HG02852 (cell line): ENCODE data around the gene NPR3.

Experiments
- ATAC-seq: cut with Tn5 transposase; IDR thresholded peaks from one replicate; pipeline ENCODE4 v1.9.1; 2021; ENCODE audit warnings: mild to moderate bottlenecking, moderate library complexity; ENCODE audit not compliant: unreplicated experiment

NPR3 gene

GRCh38 chr5:32754284-32754683, 43.2 kb downstream of the NPR3 start:
- no peak for ATAC-seq

GRCh38 chr5:32760091-32760509, 49.0 kb downstream of the NPR3 start:
- no peak for ATAC-seq

DNA sequence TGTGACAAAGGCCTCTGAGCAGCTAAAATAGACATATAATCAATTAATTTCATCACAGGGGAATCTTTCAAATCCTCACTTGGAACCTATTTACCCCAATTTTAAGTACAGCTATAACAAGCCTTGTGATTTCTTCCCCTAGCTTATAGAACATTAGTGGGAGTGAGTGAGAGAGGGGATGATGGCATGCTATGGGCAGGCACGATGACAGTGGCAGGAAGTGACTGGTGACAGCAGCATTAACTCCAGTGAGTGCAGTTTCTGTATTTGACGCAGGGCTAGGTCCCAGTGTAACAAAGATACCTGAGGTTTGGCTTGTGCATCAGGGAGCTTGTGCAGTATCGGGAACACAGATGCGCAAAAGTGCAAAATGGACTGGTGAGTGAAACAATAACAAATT, 54.1 kb downstream of the NPR3 start:
- no peak for ATAC-seq

GRCh38 chr5:32767948-32768467, 56.9 kb downstream of the NPR3 start:
- ATAC-seq = no peak

- no peak for ATAC-seq
Measured at GRCh38 chr5:32769711-32770110, 58.6 kb downstream of the NPR3 start.

- no peak for ATAC-seq
Measured at GRCh38 chr5:32770444-32770843, 59.3 kb downstream of the NPR3 start.

- ATAC-seq = no peak
Measured at GRCh38 chr5:32771037-32771436, 59.9 kb downstream of the NPR3 start.

- no peak for ATAC-seq
Measured at GRCh38 chr5:32773944-32774343, 62.8 kb downstream of the NPR3 start.

GRCh38 chr5:32776200-32776599, 65.1 kb downstream of the NPR3 start:
- ATAC-seq = no peak

GRCh38 chr5:32777222-32777621, 66.1 kb downstream of the NPR3 start:
- ATAC-seq = no peak

GRCh38 chr5:32777733-32778132, 66.6 kb downstream of the NPR3 start:
- ATAC-seq = no peak

DNA sequence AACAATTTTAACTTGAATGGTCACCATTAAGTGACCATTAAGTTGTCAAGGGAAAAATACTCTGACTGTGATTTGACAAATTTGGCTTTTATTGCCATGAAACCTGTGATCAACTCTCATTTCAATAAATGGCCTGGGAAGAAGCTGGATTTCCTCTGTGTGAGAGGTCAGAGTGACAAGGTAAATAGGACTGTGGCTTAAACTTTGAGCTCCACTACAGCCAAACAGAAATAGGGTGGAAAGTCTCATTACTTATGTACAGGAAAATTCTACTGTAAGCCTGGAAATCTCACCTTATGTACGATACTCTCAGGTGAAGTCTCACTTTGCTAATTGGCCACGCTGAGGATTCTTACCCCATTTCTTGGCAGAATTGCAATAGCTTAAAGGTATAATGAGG, 67.3 kb downstream of the NPR3 start:
- no peak for ATAC-seq

DNA sequence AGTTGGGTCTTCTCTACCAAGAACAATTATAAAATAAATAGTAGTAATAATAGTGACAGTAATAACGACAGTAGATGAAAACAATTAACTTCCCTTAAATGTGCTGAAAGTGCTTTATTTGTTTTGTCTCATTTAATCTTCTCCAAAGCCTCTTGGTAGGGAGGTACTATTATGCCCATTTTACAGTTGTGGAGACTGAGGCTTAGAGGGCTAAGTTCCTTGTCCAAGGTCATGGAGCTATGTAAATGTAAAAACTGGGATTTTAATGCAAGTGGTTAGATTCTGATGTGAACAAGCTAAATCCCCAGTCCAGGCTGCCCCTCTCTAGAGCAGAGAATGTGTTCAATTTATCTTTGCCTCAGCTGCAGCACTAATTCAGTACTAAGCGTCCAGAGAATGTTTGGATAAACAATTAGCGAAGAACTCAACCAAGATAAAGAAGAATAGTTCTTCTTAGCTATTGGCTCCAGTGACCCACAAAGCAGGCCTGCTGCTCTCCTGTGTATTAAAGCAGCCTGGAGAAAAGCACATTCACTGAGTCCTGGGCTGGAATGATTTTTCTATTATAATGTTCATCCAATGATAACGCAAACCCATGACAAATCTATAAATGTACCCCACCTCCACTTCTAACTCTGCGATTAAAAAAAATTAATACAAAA, 68.8 kb downstream of the NPR3 start:
- no peak for ATAC-seq

DNA sequence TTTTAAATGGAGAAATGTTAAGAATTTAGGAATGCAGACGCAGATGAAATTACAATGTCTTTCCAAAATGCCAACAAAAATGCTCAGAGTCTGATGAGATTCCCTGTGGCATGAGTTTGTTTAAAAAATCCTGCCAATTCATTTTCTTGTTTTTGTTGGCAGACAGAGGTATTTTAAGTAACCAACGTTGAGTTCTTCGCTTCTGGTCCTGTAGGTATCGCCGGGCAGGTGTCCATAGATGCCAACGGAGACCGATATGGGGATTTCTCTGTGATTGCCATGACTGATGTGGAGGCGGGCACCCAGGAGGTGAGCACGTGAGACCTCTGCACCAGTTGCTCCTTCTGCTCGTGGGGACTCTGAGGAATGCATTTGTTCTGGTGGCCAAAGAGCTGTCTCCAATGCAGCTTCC, 69.4 kb downstream of the NPR3 start:
- ATAC-seq = no peak

DNA sequence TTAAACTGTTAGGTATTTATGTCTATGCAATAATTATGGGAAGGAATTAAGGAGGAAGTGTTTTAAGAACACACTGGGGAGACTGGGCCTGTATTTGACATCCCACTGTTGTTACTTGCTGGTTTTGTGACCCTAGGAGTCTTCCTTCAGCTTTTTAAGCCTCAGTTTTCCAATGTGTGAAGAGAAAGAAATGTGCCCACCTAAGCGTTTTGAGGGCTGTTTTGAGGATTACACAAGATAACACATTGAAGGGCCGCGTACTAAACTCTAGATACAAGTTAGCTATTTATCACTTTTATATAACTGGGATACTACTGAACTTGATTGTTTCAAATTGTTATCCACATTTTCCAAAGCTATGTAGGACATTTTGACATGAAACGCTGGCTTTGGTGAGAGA, 72.5 kb downstream of the NPR3 start:
- ATAC-seq = no peak

GRCh38 chr5:32785611-32786254, 74.6 kb downstream of the NPR3 start:
- ATAC-seq = no peak

DNA sequence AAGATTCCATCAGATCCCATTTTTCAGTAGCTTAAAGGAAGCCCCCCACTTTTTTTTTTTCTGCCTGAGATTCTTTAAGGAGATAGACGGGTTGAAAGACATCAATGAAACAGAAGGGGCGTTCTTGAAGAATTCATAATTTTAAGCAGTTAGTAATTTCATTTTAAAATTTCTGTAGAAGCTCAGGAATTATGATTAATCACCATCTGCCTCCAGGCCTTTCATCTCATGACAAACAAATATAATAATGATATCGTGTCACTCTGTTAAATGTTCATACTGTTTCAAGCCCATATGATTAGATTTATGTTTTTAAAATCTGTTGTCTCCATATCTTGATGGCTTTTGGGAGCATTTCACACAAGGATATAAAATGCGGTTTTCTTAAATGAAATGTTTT, 75.2 kb downstream of the NPR3 start:
- no peak for ATAC-seq

GRCh38 chr5:32790411-32790951, 79.4 kb downstream of the NPR3 start:
- no peak for ATAC-seq

DNA sequence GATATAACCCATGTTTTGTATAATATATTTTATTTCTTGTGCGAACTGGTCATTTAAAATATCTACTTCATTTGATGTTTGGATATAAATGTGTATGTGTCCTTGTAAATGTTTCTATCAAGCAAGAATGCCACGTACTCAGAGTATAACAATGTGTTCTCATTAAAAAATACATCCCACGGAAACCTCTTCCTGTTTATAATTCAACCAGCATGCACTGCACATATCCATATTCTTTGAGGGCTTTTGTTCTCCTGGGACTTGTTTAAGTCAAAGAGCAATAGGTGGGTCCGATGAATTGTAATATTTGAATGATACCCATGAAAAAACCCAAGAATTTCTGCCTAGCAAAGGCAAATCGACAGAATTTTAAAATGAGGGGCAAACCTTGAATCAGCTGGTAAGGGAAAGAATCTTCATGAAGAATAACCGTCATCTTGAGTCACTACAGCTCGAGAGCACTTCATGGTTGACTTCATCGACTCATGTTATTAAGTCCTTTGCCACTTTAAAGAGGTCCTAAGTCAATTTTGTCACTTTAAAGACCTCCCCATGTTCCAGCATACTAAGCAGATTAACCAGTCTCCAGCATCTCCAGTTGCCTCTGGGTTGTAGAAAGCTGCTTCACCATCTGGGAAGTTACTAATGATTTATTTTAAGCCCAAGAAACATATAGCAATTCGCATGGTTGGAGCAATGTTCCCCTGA, 80.6 kb downstream of the NPR3 start:
- ATAC-seq = no peak

- ATAC-seq = no peak
Measured at GRCh38 chr5:32794086-32794485, 83.0 kb downstream of the NPR3 start.

DNA sequence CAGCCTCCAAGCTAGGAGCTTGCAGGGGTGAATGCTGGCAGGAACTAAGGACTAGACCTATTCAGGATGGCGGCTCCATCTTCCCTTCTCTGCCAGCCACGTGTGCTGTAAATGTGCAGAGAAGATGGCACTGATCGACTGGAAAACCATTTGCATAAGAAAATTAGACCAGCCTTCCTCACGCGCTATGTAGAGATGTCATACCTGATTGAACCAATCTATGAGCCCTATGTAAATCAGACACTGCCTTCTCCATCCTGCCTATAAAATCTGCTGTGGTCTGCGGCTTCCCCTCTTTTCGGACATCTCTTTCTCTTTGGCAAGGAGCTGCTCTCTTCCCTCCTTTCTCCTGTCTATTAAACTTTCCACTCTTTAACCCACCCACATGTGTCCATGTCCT, 91.6 kb downstream of the NPR3 start:
- ATAC-seq = no peak

- no peak for ATAC-seq
Measured at GRCh38 chr5:32803656-32804055, 92.5 kb downstream of the NPR3 start.
